Bronchial epithelial cell (primary cell): ENCODE data around the gene MARCHF3. TPM values are rescaled to one million over a fixed set of nuclear protein-coding genes. Genes with fewer than 3 reads are reported as not detected.

ENCODE experiments used
- DNase-seq: peaks from one replicate; pipeline ENCODE4 v3.0.0-alpha.2; 2010; ENCODE audit warnings: low read depth
- FAIRE-seq: peaks from 2 replicates; lab custom pipeline; 2011; peaks lifted over from hg19 to GRCh38; lab: Jason Lieb, UNC
- H3K27me3 ChIP-seq: 2 replicates; pipeline ENCODE4 v1.5.1; 2011; ENCODE audit warnings: low read length; ENCODE audit not compliant: control insufficient read depth, insufficient read depth
- H3K36me3 ChIP-seq: 2 replicates; pipeline ENCODE4 v1.5.1; 2011; ENCODE audit warnings: low read length; ENCODE audit not compliant: control insufficient read depth, insufficient read depth
- H3K4me3 ChIP-seq: 2 replicates; pipeline ENCODE4 v1.5.1; 2011; ENCODE audit warnings: mild to moderate bottlenecking, low read depth, low read length, control low read depth
- CTCF ChIP-seq: IDR thresholded peaks from 2 replicates; pipeline ENCODE4 v1.5.1; 2011; ENCODE audit warnings: mild to moderate bottlenecking, moderate library complexity, low read length, control low read depth, inconsistent platforms; ENCODE audit not compliant: insufficient read depth, severe bottlenecking
- total RNA-seq: library from RNA; depleted of rRNA; stranded (reverse); fragments of >200 nt; gene quantifications from 2 replicates; pipeline ENCODE4 v1.2.1, GENCODE V29; 2014

MARCHF3 gene
- total RNA-seq, 1 donor from 2014 or later = 1.6 TPM

GRCh38 chr5:127013407-127013806 lies 17.0 kb downstream of the MARCHF3 start:
- H3K27me3 ChIP-seq = no peaks in the 10 kb centered on the region
- no peaks in the 10 kb centered on the region for H3K36me3 ChIP-seq
- DNase-seq = no peak
- TF ChIP-seq CTCF = no peak
- no peak overlapping the region for H3K4me3 ChIP-seq
- FAIRE-seq = no peak

DNA sequence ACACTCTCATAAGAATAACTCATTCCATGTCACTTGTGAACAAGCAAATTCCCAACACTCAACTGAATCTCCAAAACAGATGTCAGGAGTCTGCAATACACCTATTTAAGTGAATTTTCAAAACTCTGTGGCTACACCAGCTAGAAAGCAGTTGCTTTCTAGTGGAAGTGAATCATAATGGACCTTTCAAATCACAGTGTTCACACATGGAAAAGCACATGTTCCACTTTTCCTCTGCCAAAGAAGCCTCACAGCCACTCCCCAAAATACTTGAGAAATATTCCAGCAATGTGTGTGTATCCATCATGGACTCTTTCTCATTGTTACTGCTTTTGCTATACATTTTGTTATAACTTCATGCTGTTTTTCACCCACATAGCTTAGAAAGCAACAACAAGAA lies 17.4 kb downstream of the MARCHF3 start:
- TF ChIP-seq CTCF = no peak
- H3K27me3 ChIP-seq = no peaks in the 10 kb centered on the region
- peak; percentile 14 for DNase-seq
- no peaks in the 10 kb centered on the region for H3K36me3 ChIP-seq
- no peak for FAIRE-seq
- no peak overlapping the region for H3K4me3 ChIP-seq

DNA sequence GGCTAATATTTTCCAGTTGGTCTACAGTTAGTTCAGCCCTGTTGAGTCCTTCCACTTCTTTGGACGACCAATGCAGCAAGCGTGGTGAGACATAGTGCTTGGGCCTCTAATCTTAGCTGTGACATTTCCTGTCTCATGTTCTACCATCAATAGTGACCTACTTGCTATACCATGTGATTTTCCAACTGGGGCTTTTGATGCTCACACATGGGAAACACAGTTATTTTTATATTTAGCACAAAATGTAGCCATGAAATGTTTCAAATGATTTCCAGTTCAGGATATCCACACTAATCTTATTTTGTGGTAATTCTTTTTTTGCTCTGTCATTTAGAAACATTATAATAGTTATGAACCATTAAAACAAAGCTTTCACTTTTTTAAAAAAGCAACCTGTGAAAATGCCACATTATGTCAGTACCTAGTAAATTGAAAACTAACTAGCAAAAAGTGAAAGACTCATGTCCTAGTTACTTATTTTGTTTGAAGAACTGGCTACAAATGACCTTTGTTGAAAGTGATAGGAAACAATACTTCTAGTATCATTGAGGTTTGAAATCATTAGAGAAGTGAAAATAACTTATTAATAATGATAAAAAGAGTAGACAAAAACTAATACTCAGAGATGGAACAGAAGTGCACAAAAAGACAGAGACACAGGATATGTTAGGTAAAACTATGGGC lies 18.3 kb downstream of the MARCHF3 start:
- no peaks in the 10 kb centered on the region for H3K36me3 ChIP-seq
- TF ChIP-seq CTCF = no peak
- FAIRE-seq = no peak

GRCh38 chr5:127011153-127011552 lies 19.2 kb downstream of the MARCHF3 start:
- DNase-seq (peak; percentile 71), FAIRE-seq (no peak)
- Histone ChIP-seq H3K27me3 (no peaks in the 10 kb centered on the region), H3K36me3 (no peaks in the 10 kb centered on the region), H3K4me3 (no peak overlapping the region)
- TF ChIP-seq CTCF = no peak

More for the DNA sequence above, 18.3 kb downstream of the MARCHF3 start:
- no peak for DNase-seq
- Histone ChIP-seq H3K27me3 (no peaks in the 10 kb centered on the region), H3K4me3 (no peak overlapping the region)

DNA sequence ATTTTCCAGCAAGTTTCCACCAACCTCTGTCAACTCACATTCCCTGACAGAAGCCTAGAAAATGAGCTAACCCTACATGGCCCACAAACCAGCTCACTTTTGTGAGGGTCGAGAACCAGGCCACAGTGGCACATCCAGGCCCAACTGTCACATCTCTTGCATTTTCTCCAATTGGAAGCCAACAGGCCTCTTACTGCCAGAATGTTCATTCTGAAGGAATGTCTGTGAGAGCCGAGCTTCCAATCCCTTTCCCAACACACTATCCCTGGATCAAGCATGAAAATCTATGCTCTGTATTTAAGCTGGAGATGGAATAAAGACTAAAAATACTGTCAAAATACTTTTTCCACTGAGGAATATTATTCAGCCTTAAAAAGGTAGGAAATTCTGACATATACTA lies 20.0 kb downstream of the MARCHF3 start:
- no peak overlapping the region for H3K4me3 ChIP-seq
- H3K27me3 ChIP-seq = no peaks in the 10 kb centered on the region
- no peak for TF ChIP-seq CTCF
- DNase-seq = no peak
- no peak for FAIRE-seq
- H3K36me3 ChIP-seq = no peaks in the 10 kb centered on the region

- FAIRE-seq (no peak), DNase-seq (no peak)
- no peak for TF ChIP-seq CTCF
- no peaks in the 10 kb centered on the region for H3K36me3 ChIP-seq
- no peak overlapping the region for H3K4me3 ChIP-seq
- H3K27me3 ChIP-seq = no peaks in the 10 kb centered on the region
Observed at GRCh38 chr5:127009784-127010183, 20.6 kb downstream of the MARCHF3 start.
